GM18858 (cell line): Measurements from ENCODE around the gene VPS39.

Source experiments
- ATAC-seq: cut with Tn5 transposase; IDR thresholded peaks from one replicate; pipeline ENCODE4 v1.9.1; 2021; ENCODE audit not compliant: unreplicated experiment

VPS39 gene

GRCh38 chr15:42146551-42147430 is 61.3 kb downstream of the VPS39 start:
- no peak for ATAC-seq

DNA sequence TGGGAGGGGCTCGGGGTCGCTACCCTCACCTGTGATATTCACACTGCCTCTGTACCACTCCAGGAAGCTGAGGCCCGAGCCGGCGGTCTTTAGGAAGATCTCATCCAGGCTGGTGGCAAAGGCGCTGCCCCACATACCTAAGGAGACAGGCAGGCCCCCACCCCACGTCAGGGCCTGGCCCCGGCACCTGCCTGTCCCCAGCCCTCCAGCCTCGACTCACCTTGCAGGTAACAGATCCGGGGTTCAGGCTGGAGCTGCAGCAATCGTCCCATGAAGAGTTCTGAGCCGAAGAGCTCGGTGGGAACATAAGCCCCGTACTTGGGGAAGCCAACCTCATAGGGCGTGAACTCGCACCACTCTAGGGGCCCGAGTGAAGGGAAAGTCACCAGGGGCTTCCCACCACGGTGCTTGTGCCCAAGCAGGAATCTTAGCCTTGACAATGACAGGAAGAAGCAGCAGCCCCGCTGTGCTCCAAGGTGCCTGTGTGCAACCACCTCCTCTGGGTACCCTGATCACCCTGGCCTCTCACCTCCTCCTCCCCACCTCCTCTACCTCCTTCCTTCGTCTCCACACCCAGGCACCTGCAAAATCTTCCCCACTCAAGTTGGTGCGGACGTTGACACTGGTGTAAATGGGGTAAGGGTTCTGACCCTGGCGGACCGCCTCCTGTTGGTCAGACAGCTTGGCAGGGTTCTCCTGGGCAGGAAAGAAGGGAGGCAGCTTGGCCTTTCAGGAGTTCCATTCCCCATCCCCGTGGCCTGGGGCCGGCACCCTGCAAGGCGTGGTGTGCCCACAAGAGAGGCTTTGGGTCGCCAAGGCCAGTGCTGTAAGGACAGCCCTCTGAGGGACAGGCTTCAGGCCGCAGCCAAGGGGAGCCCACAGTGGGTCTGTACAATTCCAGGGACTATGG is 62.3 kb downstream of the VPS39 start:
- ATAC-seq, result no peak

DNA sequence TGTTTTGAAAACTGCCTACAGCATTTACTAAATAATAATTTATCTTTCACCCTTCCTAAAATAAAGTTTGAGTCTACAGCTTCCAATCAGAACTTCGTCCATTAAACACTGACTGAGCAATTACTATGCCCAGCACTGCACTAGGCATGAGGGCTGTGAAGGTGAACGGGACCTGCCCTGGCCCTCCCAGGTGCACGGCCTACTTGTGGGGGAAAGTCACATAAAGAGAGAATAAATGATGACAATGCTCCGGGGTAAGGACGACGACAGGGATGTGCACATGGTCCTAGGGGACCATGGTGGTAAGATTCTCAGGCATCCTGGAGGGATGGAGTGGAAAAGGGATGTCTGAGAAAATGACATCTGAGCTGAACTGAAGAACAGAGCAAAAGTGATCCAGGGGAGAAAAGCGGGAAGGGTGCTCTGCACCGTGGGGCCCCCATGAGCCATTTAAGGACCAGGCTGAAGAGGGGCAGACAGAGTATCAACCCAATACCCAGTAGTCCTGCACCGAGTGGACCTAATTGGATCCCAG is 63.2 kb downstream of the VPS39 start:
- no peak for ATAC-seq

- ATAC-seq, result no peak
Observed at GRCh38 chr15:42143866-42144625, 64.1 kb downstream of the VPS39 start.

DNA sequence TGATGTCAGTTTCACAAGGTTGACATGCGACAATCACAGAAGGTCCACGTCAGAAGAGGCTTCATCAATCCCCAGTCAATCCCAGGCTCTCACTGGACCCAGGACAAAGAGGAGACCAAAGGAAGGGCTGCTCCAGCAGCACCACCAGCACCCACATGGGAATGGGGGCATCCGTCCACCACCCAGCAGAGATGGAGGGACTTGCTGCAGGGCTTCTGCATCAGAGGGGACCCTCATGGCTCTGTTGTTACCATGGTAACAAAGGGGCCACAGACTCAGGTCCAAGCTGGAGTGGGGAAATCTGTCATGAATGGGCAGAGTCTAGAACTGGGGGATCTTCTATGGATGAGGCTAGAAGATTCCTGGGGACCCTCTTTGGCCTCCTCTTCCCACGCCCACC is 64.7 kb downstream of the VPS39 start:
- no peak for ATAC-seq

DNA sequence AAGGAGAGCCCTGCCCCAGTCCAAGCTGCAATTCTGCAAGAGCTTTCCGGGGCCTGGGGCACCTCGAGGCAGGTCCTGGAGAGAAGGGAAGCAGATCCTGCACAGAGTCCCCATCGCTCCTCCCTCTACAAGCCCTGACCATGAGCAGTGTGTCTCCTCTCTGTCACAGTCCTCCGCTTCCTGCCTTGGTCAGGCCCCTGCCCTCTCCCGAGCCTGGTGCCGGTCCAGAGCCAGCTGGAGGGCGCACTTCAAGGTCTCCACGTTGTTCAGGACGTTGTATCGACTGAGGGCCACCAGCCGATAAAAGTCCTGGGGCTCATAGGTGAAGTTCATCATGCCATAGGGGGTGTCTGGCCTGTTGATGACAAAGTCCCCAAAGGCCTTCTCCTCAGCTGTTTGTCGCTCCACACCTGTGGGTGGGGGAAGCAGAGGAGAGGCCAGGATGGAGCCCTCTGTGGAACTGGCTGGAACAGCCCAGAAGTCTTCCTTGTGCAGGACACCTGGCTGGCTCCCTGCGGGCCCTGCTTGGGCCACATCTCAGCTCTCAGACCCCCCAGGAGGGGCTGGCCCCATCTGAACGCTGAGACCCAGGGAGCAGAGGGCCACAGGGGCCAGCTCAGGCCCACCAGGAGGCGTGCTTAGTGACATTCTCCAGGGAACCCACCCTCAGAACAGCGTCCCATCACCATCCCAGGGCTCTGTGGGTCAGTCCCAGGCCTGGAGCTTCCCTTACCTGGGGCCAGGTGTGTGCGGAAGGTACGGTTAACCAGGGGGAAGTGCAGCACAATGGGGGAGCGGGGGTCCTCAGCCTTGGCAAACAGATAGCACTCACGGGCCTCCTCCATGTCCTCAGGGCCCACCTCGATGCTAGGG is 66.1 kb downstream of the VPS39 start:
- no peak for ATAC-seq

GRCh38 chr15:42141246-42141645 is 66.9 kb downstream of the VPS39 start:
- ATAC-seq, result no peak

- ATAC-seq, result no peak
Observed at GRCh38 chr15:42140383-42141070, 67.6 kb downstream of the VPS39 start.

- no peak for ATAC-seq
Observed at GRCh38 chr15:42139596-42139995, 68.5 kb downstream of the VPS39 start.

- no peak for ATAC-seq
Observed at GRCh38 chr15:42138968-42139386, 69.1 kb downstream of the VPS39 start.

DNA sequence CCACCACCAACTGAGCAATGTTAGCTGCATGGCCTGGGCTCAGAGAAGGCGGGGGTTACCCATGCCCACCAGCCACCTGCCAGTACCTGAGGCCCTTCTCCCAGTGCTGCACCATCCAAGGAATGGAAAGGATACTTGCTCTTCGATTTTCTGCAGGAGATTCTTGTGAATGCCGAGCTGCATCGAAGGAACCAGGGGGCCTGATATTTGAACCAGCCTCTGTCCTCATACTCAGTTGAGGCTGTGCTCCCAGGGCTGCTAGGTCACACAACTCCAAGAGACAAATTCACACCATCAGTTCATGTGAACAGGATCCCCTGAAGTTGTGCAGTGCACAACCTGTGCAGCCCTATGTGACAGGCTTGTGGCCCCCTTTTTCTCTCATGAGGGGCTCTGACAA is 69.7 kb downstream of the VPS39 start:
- no peak for ATAC-seq

- no peak for ATAC-seq
Observed at GRCh38 chr15:42137461-42138261, 70.4 kb downstream of the VPS39 start.

DNA sequence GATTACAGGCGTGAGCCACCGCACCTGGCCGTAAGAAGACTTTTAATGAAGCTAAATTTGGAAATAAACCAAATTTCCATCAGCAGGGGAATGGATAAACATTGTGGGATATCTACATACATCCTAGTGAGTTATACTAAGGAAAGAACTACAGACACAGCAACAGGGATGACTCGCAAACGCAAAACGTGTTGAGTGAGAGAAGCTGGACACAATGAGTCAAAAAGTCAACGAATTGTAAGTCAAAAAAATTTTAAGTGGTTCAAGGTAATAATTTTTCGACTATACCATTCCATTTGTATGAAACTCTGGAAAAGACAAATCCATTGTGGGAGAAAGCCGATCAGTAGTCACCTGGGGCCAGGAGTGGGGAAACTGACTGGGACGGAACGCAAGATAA is 71.6 kb downstream of the VPS39 start:
- no peak for ATAC-seq

GRCh38 chr15:42135351-42135750 is 72.8 kb downstream of the VPS39 start:
- no peak for ATAC-seq

- no peak for ATAC-seq
Observed at GRCh38 chr15:42134617-42135245, 73.4 kb downstream of the VPS39 start.

DNA sequence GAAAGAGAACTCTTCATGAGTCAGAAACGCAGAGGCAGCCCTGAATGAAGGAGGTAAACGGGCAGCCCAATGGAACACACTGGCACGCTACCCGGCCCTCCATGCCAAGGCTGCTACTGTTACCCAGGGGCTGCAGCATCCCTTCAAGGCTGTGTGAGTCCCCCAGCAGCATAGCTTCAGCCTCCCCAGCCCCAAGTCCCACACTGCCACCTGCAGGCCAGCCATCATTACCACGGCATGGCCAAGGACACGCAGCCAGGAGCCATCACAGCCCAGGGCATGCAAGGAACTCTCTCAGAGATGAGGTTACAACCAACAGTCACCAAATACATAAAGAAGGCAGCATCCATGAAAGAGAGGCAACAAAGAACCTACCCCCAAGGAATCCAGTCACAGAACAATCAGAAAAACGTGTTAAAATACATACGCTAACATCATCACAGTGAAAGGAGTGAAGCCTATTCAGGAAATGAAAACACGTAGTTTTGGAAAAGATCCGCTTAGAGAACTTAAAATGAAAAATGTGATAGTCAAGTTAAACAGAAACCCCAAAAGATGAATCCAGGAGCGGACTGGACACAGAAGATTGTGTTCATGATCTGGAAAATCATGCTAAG is 74.1 kb downstream of the VPS39 start:
- no peak for ATAC-seq

DNA sequence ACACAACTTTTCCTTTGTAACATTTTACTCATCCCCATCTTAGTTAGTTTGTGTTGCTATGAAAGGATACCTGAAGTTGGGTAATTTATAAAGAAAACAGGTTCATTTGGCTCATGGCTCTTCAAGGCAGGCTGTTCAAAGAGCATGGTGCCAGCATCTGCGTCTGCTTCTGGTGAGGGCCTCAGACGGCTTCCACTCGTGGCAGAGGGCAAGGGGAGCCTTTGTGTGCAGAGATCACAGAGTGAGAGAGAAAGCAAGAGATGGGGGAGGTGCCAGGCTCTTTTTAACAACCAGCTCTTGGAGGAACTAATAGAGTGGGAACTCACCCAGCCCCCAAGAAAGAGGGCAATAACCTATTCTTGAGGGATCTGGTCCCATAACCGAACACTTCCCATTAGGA is 74.7 kb downstream of the VPS39 start:
- no peak for ATAC-seq
